ENCODE measurements around the gene DECR2. TPM values are rescaled to one million over a fixed set of nuclear protein-coding genes. Genes with fewer than 3 reads are reported as not detected.

DECR2 gene
- total RNA-seq, 2 experiments from 2014 or later: 8.0 to 14.4 TPM

GRCh38 chr16:353404-354290, 48.0 kb upstream of the DECR2 start:
- Histone ChIP-seq H3K4me2 (ENCODE audit: low read length) (peak overlapping the region; percentile 70), H2AFZ (ENCODE audit: low read length) (peak overlapping the region; percentile 43; the same call in 1 of the 2 replicates), H3K4me3 (ENCODE audit: low read depth, low read length, poor library complexity, severe bottlenecking) (peak overlapping the region; percentile 62), H3K9me3 (ENCODE audit: low read length) (no peaks in the 10 kb centered on the region), H4K20me1 (ENCODE audit: insufficient read depth, low read length) (no peaks in the 10 kb centered on the region), H3K79me2 (ENCODE audit: insufficient read depth, low read depth, low read length) (peaks cover 9% of the 10 kb centered on the region; the same call in 1 of the 2 replicates), H3K27ac (ENCODE audit: low read depth, low read length, poor library complexity, severe bottlenecking) (no peak overlapping the region), H3K36me3 (ENCODE audit: insufficient read depth, low read length) (peaks cover 12% of the 10 kb centered on the region), H3K4me1 (ENCODE audit: insufficient read depth, low read length, poor library complexity, severe bottlenecking) (peaks cover 22% of the 10 kb centered on the region), H3K9me2 (ENCODE audit: insufficient read depth, low read length) (no peaks in the 10 kb centered on the region)
- CTCF ChIA-PET (ENCODE audit: unreplicated experiment): interaction anchor here (0.6 to 0.9 kb wide), 4 partner anchors 9 to 119 kb away, joined by 3 to 5 read pairs (median 3); partner anchors contain the start of gene FAM234A
- BruUV-seq (replicated peaks): no TSS peak
- intact Hi-C loops (cut with micrococcal nuclease; ENCODE audit: unreplicated experiment): loop anchor here (1.0 to 2.0 kb wide), 2 partner anchors 30 to 119 kb away; partner anchors contain the start of gene FAM234A
- POLR2A ChIA-PET: interaction anchor here (0.6 to 0.7 kb wide), 3 partner anchors 29 to 284 kb away, joined by 3 to 6 read pairs (median 4); no protein-coding TSS in a partner anchor
- DNase-seq (ENCODE audit: low spot score): no peak
- TF ChIP-seq, protein P1, sequence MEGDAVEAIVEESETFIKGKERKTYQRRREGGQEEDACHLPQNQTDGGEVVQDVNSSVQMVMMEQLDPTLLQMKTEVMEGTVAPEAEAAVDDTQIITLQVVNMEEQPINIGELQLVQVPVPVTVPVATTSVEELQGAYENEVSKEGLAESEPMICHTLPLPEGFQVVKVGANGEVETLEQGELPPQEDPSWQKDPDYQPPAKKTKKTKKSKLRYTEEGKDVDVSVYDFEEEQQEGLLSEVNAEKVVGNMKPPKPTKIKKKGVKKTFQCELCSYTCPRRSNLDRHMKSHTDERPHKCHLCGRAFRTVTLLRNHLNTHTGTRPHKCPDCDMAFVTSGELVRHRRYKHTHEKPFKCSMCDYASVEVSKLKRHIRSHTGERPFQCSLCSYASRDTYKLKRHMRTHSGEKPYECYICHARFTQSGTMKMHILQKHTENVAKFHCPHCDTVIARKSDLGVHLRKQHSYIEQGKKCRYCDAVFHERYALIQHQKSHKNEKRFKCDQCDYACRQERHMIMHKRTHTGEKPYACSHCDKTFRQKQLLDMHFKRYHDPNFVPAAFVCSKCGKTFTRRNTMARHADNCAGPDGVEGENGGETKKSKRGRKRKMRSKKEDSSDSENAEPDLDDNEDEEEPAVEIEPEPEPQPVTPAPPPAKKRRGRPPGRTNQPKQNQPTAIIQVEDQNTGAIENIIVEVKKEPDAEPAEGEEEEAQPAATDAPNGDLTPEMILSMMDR (conservative IDR thresholded peaks at IDR 0.05; ENCODE audit: low read length): no peak
- no peak for TF ChIP-seq EZH2phosphoT487 (IDR thresholded peaks at IDR 0.05; ENCODE audit: borderline replicate concordance, low read depth, low read length)

GRCh38 chr16:354291-354881, 47.3 kb upstream of the DECR2 start:
- BruUV-seq (replicated peaks): no TSS peak
- H3K4me3 ChIP-seq (ENCODE audit: low read depth, low read length, poor library complexity, severe bottlenecking): no peak overlapping the region
- CTCF ChIA-PET (ENCODE audit: unreplicated experiment): no interaction called here

More at GRCh38 chr16:354291-354881, 47.3 kb upstream of the DECR2 start:
- TF ChIP-seq, protein P1 (conservative IDR thresholded peaks at IDR 0.05; ENCODE audit: low read length): no peak
- no peak for TF ChIP-seq EZH2phosphoT487 (IDR thresholded peaks at IDR 0.05; ENCODE audit: borderline replicate concordance, low read depth, low read length)
- Histone ChIP-seq H3K36me3 (ENCODE audit: insufficient read depth, low read length) (peaks cover 12% of the 10 kb centered on the region), H3K79me2 (ENCODE audit: insufficient read depth, low read depth, low read length) (peaks cover 9% of the 10 kb centered on the region; the same call in 1 of the 2 replicates), H3K4me1 (ENCODE audit: insufficient read depth, low read length, poor library complexity, severe bottlenecking) (peaks cover 18% of the 10 kb centered on the region), H3K4me2 (ENCODE audit: low read length) (no peak overlapping the region), H4K20me1 (ENCODE audit: insufficient read depth, low read length) (no peaks in the 10 kb centered on the region), H3K9me2 (ENCODE audit: insufficient read depth, low read length) (no peaks in the 10 kb centered on the region), H3K27ac (ENCODE audit: low read depth, low read length, poor library complexity, severe bottlenecking) (no peak overlapping the region), H3K9me3 (ENCODE audit: low read length) (no peaks in the 10 kb centered on the region), H2AFZ (ENCODE audit: low read length) (no peak overlapping the region)
- intact Hi-C loops (cut with micrococcal nuclease; ENCODE audit: unreplicated experiment): no loop called here
- POLR2A ChIA-PET: no interaction called here
- no peak for DNase-seq (ENCODE audit: low spot score)

All from OCI-LY7 (cell line).